Measurements from ENCODE around the gene SYNC.

The SYNC gene

DNA sequence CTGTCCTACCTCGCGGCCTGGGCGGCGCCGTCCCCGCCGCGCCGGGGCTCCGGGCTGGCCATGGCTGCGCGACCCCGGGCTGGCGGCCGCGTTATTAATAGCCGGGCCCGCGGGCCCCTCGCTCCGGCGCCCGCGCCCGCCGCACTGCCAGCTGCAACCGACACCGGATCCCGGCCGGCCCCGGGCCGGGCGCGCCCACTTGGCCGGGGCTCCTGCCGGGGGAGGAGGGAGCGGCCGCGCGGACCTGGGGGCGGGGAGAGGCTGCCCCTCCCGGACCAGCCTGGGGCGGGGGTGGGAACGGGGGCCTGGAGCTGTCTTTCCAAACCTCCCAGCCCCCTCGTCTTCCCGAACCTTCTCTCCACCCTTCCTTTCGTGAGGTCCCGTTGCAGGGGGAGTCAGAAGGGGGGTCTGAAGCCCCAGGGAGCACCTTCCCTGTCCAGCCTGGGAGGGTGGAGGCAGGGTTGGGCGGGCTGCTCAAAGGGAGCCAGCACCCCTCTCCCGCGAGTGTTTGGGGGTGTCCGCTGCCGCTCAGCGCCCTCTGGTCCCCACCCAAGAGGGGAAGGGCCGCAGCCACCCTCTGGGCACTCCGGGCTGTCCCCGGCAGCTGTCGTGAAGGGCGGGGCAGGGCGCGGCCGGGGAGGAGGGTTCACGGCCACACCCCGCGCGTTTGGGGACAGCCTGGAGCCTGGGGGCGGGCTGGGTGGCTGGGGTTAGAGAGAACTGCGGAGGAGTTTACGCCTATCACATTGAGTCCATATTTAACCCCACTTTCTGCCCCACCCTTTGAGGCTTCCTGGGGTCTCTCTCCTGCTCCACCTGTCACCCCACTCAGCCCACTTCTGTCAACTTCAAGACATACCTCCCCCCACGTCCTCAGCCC is at the start of gene SYNC:
SYNC (minus strand) TSS at position 172 of the 880 bp plus-strand sequence; CDS start at position 62, 110 bp downstream.
- DNase-seq (ENCODE audit: low spot score) = no peak

DNA sequence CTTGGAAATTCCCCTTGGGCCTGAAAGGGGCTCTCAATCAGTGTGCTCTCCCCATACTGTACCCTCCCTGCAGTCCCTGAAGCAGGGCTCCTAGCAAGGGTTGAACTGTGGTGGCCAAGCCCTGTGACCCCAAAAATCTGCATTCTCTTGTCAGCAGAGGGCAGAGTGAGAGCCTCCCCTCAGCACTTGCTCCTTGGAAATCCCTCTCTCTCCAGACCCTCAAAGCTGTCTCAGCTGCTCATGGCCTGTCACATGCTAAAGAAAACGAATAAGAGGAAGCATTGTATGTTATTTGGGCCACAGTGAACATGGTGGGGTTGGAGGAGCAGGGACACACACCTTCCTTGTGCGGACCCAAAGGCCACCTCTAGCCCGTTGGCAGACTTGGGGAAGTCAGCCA is 47.2 kb upstream of the SYNC start:
- DNase-seq (ENCODE audit: low spot score) = no peak

DNA sequence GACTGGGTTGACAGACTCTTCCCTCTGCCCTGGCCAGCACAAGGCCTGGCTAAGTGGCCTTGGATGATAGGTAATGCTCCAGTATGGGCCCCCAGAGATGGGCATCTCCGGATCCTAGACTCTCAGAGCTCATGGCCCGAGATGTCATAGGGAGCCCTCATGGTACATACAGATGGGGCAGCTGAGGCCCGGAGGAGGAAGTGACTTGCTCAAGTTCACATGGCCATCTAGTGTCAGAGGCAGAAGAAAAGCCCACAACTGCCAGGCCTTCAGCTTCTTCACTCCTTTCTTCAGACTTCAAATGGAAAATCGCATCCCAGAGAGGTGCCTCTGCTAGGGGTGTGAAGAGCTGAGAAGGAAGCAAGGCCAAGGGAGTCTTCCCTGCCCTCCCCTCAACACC is 46.8 kb upstream of the SYNC start:
- no peak for DNase-seq (ENCODE audit: low spot score)

DNA sequence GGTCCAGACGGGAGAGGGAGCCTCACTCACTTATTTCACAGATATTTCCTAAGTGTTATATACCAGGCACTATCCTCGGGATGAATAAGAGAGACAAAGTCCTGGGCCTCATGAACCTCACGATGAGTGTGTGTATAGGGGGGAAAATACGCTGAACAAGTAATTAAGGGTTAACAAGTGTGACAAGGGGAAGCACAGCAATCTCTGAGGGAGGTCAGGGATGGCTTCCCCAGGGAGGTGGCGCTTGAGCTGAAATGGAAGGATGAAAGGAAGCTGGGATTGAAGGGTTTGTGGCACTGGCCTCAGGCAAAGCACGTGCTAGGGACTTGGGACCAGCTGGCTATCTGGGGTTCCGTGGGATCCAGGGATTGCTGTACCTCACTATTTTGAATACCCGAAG is 46.4 kb upstream of the SYNC start:
- no peak for DNase-seq (ENCODE audit: low spot score)

GRCh38 chr1:32748348-32748747 is 45.8 kb upstream of the SYNC start:
- DNase-seq (ENCODE audit: low spot score) = no peak

DNA sequence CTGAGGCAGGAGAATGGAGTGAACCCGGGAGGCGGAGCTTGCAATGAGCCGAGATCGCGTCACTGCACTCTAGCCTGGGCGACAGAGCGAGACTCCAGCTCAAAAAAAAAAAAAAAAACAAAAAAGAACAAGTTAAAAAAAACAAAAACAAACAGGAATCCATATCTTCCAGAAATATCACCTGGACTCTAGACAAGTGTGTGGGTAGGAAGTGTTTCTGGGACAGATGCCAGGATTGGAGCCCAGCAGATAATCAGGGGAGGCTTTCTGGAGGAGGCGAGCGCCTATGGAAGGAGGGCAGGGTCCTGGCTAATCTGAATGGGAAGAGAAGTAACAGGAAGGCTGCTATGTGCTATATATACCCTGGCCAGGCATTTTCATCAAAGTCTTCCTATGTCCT is 43.6 kb upstream of the SYNC start:
- DNase-seq (ENCODE audit: low spot score) = no peak

- no peak for DNase-seq (ENCODE audit: low spot score)
Measured at GRCh38 chr1:32744071-32744425, 41.5 kb upstream of the SYNC start.

GRCh38 chr1:32743380-32744070 is 41.0 kb upstream of the SYNC start:
- no peak for DNase-seq (ENCODE audit: low spot score)

DNA sequence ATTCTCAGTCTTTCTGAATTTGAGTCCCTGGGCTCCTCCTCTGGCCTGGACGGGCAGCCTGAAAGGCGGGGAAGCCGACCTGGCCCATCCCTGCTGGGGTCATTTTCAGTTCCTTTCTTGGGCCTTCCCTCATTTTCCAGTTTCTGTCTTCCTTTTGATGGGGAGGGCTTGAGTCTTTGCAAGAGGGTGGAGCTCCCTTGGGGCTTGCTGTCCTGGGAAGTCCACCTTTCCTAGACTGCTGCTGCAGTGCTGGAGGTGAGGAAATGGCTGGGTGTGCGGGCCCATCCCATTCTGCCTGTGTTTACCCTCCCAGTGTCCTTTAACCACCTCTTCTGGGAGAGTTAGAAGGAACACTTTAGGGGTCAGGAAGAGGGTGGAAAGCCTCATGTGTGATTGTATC is 40.4 kb upstream of the SYNC start:
- no peak for DNase-seq (ENCODE audit: low spot score)

DNA sequence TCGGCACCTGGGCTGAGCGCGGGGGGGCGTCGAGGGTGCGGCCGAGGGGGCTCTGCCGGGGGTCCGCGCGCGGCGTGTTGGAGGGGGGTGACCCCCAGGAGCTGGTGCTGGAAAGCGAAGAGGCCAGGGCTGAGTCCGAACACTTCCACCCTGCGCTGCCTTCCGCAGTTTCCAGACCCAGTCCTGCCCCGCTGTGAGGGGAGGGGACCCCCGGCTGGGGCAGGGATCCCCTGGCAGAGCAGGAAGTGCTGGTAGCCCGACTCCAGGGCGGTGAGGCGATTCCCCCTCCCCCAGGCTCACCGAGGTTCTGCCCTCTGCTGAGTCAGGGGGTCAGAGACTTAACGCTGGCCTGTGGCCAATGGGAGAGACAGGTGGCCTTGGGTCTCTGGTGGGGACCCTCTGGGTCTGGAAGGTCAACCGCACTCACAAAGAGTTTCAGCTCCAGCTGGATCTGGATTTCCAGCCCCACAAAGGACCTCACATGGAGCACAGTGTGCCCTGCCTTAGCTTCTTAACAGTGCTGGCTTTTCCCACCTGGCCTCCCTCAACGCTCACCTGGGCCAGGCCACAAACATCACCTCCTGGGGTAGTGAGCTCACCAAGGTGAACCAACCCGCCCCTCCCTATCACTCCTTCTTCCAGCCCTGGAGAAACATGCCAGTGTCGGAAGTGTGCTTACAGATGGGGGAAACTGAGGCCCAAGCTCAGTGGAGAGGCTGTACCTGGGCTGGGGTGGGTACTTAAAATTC is 39.8 kb upstream of the SYNC start:
- no peak for DNase-seq (ENCODE audit: low spot score)

- no peak for DNase-seq (ENCODE audit: low spot score)
Measured at GRCh38 chr1:32741413-32742198, 39.0 kb upstream of the SYNC start.

DNA sequence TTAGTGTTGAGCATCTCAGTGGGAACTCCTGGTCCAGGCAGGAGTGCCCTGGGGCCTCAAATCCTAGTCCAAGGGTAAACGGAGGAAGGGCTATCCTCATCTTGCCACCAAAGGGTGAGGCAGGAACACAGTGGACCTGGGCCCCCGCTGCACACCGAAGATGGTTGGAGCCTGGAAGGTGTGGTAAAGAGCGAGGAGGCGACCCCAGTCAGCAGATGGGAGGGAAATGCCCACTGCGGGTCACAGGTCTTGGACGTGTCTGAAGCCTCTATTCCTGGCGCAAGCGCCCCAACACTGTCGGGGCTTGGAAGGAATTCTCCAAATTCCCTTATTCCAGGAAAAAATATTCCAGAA is 38.5 kb upstream of the SYNC start:
- DNase-seq (ENCODE audit: low spot score) = no peak

- DNase-seq (ENCODE audit: low spot score) = no peak
Measured at GRCh38 chr1:32736812-32737791, 34.5 kb upstream of the SYNC start.

DNA sequence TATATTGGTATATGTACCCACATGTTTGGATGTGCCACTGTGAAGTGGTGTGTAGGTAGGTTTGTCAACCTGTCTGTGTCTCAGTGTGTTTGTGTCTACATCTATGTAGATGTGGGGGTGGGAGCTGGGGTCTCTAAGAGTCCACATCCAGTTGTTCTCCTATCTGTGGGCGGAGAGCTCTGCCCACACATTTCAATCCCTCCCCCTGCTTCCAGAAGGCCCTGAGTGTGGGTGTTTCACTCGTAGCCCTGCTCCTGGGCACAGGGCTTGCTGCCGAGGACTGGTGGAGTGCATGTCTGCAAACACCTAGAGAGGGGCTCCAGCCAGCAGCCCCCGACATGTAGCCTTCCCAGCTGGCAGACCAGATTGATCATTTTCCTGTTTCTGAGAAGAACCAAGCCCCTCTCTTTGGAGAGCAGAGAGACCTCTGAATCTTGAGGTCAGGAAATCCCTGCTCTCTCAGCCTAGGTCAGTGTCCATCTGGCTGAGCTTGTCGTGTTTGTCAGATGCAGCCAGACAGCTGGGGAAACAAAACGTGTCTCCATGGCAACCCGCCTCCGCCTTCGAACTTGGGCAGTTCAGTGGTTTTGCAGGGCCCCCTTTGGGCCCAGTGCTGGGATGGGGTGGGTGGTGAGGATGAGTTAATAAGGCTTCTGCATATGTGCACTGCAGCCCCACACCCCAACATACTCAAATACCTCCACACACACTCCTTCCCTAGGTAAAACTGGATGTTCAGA is 31.2 kb upstream of the SYNC start:
- DNase-seq (ENCODE audit: low spot score) = no peak

DNA sequence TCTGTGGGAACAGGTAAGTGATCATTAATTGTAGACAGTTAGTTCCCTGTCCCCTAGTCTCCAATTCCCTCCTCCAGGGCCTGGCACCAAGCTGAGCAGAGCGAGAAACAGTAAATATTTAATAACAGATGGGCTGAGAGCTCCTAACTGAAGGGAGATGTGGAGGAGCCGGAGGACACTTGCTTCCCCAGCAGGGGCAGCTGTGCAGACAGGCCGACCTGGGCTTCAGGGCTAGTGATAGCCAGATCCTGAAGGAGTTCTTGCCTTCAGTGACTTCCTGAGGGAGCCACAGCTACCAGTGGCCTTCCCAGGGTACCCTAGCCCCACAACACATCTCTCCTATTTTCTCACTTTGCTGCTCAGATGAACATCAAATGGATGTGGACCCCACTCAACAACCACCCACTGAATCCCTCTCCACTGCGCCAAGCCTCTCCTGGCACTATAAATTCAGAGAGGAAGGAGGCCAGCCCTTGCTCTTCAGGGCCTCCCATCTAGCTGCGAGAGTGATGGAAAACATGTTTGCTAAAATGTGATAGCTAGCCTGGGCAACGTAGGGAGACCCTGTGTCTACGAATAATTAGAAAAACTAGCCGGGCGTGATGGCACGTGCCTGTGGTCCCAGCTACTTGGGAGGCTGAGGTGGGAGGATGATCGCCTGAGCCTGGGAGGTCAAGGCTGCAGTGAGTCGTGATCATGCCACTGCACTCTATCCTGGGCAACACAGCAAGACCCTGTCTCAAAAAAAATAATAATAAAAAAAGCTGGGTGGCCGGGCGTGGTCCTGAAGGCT is 26.9 kb upstream of the SYNC start:
- DNase-seq (ENCODE audit: low spot score) = no peak

GRCh38 chr1:32728413-32729077 is 26.0 kb upstream of the SYNC start:
- no peak for DNase-seq (ENCODE audit: low spot score)

GRCh38 chr1:32727876-32728275 is 25.3 kb upstream of the SYNC start:
- no peak for DNase-seq (ENCODE audit: low spot score)

DNA sequence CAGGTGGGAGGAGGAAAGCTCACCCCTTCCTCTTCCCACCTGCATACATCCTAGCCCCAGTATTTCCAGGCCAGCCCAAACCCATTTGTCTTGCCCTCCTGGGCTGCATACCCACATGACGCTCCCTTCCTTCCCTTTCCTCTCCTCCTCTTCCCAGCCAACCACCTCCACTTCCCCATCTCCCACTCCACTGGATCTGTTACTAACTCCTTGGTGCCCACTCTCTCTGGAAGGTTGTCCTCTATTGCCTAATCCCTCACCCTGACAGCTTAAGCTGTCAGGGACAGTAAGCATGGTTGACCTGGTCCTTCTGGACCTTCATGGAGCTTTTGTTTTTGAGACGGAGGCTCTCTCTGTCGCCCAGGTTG is 23.0 kb upstream of the SYNC start:
- DNase-seq (ENCODE audit: low spot score) = no peak
